ENCODE measurements around the gene PIK3R6.
A peak's percentile ranks its signal among the peaks of the same experiment; 100 is the strongest.
"Not testable (repeated sequence)": the region's sequence is repeated elsewhere in the genome, so short reads cannot be mapped to it uniquely, and the experiment has no call there.

Gene PIK3R6

DNA sequence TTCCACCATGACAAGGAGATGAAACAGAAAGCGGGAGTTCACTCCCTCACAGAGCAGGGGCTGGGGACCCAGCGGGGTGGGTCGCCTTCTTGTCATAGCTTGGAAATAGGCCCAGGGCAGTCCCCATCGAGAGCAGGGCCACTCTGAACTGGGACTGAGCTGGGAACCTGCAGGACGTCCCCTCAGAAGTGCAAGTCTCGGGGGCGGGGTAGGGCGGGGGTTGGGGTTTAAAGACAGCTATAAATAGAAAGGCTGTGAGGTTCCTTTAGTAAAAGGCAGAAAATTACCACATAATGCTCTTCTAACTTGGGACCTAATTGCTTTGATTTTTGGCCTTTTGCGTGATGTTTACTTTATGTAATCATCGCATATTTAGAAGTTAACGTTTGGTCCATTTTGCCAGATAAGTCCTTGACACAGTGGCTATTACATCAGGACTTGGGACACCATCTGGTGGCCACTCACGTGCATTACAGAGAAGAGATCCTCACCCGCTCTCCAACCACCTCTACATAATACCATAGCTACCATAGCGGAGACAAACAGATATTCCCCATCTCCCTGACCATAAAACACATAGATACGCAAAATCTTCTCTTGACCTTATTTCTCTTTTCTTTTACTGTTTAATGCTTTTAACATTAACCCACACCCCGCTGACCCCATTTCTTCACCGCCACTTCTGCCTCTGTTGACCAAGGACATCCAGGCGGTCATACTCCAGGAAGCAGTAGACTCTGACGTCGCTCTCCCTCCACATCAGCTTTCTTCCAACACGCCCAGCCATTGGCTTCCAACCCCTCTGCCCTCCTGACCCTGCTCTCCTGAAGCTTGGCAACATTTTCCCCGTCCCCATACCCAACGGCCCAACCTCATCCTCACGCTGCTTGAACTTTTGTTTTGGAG, 27.5 kb upstream of the PIK3R6 start:
- DNase-seq (ENCODE audit: insufficient read length, low spot score) (peak; percentile 54), FAIRE-seq (peak; percentile 100)

DNA sequence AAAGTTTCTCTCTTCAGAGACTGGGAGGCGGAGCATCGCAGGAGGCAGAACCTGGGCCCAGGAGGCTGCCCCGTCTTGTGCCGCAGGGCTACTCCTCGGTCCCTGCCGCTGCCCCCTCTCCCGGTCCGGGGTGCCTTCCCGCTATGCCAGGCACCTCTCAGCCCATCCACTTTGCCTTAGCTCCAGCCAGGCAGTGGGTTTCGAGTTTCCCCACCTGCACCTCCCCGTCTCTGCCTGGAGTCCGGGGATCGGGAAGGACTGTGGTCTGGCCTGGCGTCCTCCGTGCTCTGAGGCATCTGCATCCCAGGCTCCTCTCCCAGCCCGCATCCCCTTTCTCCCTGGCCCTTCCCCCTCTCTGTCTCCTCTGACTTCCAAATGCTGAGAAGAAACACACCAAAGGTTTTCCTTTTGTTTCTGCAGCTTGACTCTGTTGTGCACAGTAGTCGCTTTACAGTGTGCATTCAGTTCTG, 26.8 kb upstream of the PIK3R6 start:
- FAIRE-seq: no peak
- no peak for DNase-seq (ENCODE audit: insufficient read length, low spot score)

DNA sequence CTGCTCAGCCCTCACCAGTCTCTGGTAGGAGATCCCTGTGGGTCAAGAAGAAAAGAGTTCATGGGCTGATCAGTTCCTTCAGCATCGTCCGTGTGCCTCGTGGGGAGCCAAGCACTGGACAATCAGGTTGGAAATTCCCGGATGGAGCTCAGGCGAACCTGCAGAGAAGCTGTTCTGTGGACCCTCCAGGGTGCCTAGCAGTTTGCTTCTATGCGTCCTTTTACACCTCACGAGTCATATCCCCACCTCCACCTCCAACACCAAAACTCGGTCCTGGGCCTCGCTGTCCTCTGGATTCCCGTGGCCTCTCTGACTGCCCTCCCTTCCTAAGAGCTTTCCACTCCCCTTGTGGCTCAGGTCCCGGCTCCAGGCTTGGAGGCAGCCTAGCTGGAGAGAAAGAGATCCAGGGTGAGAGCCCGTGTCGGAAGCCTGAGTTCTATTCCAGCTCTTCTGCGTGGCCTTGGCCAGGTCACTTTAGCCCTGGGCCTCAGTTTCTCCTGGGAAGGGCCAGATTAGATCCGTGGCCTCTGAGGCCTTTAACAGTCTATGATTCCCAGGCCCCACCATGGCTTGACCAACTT, 26.2 kb upstream of the PIK3R6 start:
- DNase-seq (ENCODE audit: insufficient read length, low spot score): no peak
- FAIRE-seq: peak; percentile 21

DNA sequence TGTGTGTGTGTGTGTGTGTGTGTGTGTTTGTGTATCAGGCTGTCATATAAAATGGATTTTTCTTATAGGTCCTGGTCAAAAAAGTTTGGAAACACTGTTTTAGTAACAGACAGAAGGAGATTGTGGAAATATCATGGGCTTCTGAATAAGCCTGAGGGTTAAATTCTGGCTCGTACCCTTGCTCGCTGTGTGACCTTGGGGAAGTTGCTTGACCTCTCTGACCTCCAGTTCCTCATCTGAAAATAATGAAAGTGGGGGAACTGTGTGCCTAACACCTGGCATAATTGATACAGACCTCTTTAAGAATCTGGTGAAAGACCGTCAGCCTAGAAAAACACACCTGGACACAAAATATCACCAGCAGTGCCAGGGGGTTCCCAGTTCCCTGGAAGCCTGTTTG, 25.6 kb upstream of the PIK3R6 start:
- DNase-seq (ENCODE audit: insufficient read length, low spot score) (no peak), FAIRE-seq (no peak)

DNA sequence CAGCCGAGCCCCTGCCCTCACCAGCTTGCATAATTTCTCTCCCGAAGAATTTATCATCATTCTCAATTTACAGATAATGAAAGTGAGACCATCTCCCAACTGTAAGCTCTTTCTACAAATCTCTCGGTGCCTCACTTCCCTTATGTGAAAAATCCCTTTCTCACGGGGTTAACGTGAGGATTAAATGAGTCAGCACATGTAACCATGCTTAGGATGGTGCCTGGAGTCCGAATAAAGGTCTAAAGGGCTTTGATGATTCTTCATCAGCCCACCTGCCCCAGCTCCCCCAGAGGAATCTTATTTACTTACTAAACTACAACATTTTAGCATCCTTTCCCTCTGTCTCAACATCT, 24.8 kb upstream of the PIK3R6 start:
- DNase-seq (ENCODE audit: insufficient read length, low spot score): peak; percentile 60
- FAIRE-seq: peak; percentile 92

DNA sequence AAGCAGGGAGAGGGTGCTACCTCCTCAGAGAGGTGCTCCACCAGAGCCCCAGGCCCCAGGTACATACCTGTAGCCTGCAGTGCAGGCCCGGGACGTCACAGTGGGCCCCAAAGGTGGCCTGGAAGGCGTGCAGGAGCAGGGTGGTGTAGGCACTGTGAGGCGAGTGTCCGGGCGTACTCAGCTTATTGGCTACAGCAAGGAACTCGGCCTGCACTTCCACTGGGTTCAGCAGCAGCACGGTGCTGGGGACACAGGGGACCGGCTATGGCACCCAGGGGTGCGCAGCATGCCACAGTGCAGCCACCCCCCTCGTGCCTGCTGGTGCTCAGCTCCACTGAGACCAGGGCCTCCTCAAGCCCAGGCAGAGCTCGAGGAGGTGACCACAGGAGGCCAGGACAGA, 23.2 kb upstream of the PIK3R6 start:
- FAIRE-seq (no peak), DNase-seq (ENCODE audit: insufficient read length, low spot score) (no peak)

DNA sequence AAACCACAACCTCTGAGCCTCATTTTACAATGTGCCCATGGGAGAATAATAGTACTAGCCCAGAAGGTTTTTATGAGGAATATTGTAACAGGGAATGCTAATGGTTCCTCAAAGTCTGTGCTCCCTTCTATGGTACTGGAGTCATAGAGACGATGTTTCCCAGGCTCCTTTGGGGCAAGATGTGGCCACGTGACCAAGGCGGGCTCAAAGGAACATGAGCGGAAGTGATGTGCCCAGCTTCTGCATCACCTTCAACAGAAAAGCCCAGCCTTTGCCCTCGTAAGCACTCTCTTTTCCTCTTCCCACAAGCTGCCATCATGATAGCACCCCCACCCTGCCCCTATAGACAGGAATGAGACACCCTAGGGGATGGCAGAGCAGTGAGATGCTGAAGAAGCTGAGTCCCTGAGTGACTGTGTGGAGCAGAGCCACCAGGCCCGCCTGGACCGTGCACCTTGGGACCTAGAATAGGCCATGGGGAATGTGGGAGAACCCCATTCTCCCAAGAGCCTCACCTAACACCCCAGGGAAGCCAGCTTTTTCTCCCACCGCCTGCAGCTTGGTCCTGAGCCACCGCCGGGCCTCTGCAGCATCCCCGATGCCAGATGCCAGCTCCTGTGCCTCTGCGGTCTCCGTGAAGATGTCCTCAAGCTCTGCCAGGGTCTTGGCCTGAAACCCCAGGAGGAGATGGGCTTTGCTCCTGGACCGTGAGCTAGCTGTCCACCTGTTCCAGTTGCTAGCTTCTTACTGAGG, 22.2 kb upstream of the PIK3R6 start:
- FAIRE-seq (no peak), DNase-seq (ENCODE audit: insufficient read length, low spot score) (no peak)

DNA sequence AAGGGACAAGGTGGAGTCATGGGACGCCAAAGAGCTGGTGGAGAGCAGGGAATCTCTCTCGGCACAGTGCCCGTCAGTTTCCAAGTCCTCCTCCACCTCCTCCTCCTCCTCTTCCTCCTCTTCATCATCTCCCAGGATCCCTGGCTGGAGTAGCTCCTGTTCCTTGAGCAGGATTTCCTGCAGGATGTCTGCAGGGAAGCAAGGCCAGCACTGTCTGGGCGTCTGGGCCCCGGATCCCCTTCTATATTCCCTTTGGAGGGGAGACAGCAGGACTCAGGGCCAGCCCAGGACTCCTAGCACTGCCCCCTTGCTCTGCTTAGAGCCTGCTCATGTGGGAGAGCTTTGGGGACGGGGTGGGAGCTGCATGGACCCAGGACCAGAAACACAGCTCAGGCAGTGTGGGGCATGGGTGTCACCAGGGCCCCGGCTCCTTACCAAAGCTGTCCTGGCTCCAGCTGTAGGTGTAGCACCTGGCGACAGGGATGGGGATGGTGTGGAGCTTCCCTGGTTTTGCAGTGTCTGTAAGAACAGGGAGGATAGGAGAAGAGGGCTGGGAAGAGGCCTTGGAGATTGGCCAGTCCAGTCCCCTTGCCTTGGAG, 21.3 kb upstream of the PIK3R6 start:
- no peak for FAIRE-seq
- DNase-seq (ENCODE audit: insufficient read length, low spot score): no peak

DNA sequence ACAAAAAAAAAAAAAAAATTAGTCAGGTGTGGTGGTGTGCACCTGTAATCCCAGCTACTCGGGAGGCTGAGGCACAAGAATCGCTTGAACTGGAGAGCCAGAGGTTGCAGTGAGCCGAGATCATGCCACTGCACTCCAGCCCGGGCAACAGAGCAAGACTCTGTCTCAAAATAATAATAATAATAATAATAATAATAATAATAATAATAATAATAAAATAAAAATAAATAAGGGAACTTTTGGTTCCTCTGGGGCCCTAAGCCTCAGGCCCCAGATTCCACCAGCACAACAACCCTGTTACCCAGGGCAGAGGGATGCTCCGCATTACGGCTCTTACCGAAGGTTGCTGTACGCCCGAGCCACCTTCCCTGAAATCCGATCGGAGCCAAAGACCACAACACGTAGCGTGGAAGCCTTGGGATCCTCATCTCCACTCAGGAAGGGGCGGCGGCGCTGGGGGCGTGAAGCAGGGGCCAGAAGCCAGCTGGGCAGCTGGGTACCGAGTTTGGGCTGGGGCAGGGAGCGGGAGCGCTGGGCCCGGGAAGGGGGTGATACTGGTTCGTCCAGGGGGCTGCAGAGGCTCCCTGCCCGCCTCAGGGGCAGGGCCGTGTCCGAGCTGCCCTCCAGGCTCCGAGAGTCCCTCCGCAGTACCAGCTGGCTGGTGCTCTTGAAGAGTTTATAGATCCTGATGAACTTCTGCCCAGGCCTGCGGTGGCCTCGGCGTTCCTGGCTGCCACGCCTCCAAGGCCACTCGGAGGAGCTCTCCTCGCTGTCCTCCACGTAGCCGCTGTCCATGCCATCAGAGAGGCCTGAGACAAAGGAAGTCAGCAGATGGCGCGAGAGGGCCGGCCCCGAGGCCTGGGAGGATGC, 20.6 kb upstream of the PIK3R6 start:
- DNase-seq (ENCODE audit: insufficient read length, low spot score) (no peak), FAIRE-seq (no peak)

DNA sequence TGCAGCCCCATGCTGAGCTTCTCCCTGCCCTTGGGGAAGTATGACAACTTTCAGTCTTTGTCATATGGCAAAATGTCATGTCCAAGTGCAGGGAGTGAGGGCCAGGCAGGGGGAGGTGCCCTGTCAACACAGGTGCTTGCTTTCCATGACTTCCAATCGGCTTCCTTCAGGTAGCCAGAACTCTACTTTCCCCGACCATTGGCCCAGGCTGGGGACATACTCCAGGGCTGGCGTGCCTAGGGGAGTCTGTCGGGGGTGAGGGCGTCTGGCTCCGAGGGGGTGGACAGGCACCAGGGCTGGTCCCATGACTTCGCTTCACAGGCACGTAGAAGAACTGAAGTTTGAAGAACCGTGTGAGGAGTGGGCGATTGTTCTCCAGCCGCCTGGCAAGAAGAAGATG, 19.8 kb upstream of the PIK3R6 start:
- DNase-seq (ENCODE audit: insufficient read length, low spot score) (no peak), FAIRE-seq (no peak)

DNA sequence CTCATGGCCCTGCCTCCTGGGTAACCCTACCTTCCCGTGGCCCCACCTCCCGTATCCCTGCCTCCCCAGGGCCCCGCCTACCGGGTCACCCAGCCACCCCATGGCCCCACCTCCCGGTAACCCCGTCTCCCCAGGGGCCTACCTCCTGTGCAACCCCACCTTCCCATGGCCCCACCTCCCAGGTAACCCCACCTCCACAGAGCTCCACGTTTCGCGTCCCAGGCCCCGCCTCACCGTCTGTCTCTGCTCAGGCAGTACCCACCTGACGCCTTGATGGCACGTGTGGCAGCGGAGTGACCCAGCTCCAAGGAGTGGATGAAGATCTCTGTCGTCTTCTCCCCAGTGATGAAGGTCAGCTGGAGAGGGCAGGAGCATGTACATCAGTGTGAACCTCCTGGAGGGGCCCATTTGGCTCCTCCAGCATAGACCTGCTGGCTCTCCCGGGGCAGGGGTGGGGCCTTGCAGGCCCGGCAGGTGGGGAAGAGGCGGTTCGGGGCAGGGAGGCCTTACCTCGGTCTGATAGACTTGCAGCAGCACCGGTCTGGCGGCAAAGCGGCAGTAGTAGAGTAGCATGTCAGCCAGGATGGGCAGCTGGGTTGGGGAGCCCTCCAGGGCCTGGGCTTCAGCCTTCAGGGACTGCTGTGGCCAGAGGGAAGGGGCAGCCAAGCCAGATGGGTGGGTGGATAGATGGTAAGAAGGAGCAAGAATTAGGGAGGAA, 18.7 kb upstream of the PIK3R6 start:
- FAIRE-seq (no peak), DNase-seq (ENCODE audit: insufficient read length, low spot score) (no peak)

DNA sequence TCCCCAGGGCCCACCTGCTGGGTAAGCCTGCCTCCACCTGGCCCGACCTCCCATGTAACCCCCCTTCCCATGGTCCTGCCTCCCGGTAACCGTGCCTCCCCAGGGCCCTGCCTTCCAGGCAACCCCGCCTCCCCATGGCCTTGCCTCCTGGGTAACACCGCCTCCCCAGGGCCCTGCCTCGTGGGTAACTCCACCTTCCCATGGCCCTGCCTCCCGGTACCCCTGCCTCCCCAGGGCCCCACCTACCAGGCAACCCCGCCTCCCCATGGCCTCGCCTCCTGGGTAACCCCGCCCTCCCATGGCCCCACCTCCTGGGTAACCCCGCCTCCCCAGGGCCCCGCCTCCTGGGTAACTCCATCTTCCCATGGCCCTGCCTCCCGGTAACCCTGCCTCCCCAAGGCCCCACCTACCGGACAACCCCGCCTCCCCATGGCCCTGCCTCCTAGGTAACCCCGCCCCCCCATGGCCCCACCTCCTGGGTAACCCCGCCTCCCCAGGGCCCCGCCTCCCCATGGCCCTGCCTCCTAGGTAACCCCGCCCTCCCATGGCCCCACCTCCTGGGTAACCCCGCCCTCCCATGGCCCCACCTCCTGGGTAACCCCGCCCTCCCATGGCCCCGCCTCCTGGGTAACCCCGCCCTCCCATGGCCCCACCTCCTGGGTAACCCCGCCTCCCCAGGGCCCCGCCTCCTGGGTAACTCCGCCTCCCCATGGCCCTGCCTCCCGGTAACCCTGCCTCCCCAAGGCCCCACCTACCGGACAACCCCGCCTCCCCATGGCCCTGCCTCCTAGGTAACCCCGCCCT, 17.9 kb upstream of the PIK3R6 start:
- DNase-seq (ENCODE audit: insufficient read length, low spot score); FAIRE-seq: not testable (repeated sequence)

DNA sequence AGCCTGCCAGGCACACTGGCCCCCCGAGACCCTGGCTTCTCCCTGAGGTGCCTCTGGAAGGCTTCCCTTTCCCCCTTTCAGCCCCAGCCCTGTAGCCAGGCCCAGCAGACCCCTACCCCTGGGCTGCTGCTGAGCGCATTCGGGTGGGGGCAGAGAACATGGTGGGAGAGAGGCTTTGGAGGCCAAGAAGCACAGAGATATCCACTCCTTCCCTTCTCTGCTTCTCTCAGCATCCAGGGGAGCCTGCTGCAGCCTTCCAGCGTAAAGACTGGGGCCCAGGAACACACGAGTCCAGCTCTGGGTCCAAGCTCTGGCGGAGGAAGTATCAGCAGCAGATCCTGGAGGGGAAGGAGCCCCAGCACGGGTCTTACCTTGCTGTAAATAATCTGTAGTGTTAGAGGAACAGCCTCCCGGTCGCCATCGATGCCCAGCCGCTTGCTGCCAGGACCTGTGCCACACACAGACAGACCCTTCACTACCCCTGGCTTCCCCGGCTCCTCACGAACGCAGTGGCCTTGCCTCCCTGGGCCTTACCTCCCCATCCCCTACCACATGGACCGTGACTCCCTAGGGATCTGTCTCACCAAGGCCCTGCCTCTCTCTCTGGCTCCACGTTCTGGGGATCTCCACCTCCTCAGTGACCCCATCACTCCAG, 17.0 kb upstream of the PIK3R6 start:
- FAIRE-seq (no peak), DNase-seq (ENCODE audit: insufficient read length, low spot score) (no peak)

DNA sequence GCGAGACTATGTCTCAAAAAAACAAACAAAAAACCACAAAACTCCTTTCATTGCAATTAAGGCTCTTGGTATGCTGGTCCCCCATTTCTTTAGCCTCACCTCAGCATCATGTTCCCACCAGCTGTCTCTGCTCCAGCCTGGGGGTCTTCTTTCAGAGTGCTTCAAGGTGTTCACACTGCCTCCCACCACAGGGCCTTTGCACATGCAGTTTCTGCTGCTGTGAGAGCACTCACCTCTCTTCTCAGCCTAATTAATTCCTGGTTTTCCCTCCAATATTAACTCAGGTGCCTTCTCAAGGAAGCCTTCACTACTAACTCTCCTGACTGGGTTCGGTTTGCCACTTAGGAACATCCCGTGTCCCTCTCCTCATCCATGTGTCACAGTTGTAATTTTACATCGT, 15.9 kb upstream of the PIK3R6 start:
- FAIRE-seq: no peak
- no peak for DNase-seq (ENCODE audit: insufficient read length, low spot score)

DNA sequence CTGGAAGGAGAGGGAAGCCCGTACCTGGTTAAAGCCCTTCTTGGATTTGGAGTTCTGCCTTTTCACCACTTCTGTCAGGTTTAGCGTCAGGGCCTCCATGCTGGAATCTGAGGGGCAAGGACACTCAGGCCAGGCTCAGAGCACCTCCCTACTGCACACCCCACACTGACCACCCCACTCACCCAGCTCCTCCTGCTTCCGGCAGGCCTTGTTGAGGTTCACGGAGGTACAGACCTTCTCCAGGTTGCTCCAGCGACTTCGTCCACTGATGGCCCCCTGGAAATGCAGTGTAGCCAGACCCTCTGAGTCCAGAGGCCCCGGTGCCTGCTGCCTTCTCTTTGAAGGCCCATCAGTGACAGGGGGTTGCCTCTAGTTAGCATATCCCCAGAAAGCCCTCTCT, 14.1 kb upstream of the PIK3R6 start:
- FAIRE-seq (no peak), DNase-seq (ENCODE audit: insufficient read length, low spot score) (no peak)

DNA sequence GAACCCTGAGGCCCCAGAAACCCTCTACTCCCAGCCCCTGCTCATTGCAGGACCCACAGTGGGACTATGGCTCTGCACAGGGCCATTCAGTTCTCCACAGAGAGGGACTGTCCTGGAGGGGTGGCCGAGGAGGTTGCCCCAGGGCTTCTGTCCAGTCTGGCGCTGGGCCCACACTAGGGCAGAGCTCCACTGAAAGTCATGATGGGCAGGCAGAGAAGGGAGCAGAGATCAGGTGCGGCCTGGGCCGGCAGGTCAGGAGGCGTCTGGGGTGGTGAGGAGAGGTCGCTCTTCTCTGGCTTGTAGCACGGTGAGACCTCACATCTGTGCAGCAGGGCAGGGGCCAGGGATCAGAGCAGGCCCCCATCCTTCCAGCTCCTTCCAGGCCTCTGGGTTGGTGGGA, 13.0 kb upstream of the PIK3R6 start:
- FAIRE-seq (no peak), DNase-seq (ENCODE audit: insufficient read length, low spot score) (no peak)

DNA sequence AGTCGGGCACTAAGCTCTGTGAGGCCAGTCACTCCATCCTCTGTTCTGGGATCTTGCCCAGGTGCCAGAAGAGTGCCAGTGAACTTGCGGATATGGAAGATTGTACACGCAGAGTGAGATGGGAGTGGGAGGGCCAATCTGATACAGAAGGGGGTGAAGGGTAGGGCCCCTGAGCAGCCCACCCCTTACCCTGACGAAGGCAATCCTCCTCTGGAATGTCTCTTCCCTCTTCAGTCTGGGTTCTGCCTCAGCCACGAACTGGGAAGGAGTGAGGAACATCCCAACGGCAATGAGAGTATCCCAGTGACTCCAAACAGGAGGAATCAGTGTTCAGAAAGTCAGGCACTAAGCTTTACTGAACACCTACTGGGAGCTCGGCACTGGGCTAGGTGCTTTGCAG, 11.9 kb upstream of the PIK3R6 start:
- FAIRE-seq: no peak
- DNase-seq (ENCODE audit: insufficient read length, low spot score): no peak

DNA sequence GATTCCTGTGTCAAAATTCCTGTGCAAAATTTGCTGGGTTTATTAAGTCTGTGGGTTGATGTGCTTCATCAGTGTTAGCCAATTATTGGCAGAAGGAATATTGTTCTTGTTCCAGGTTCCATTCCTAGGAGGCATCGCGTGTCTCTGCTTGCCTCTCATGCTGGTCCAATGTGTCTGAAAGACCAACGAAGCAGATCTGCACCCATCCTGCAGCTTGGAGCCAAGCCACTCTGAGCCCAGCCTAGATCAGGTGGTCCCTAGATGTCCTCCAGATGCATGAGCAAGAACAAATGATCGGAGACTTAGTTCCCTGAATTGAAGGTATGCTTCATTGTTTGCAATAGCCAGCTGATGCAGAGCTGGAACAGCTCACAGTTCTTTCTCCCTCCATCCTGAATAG, 10.5 kb upstream of the PIK3R6 start:
- DNase-seq (ENCODE audit: insufficient read length, low spot score) (no peak), FAIRE-seq (peak; percentile 52)
